ENCODE data around the gene PPARG.
"Not testable (repeated sequence)": the region's sequence is repeated elsewhere in the genome, so short reads cannot be mapped to it uniquely, and the experiment has no call there.

Gene PPARG

DNA sequence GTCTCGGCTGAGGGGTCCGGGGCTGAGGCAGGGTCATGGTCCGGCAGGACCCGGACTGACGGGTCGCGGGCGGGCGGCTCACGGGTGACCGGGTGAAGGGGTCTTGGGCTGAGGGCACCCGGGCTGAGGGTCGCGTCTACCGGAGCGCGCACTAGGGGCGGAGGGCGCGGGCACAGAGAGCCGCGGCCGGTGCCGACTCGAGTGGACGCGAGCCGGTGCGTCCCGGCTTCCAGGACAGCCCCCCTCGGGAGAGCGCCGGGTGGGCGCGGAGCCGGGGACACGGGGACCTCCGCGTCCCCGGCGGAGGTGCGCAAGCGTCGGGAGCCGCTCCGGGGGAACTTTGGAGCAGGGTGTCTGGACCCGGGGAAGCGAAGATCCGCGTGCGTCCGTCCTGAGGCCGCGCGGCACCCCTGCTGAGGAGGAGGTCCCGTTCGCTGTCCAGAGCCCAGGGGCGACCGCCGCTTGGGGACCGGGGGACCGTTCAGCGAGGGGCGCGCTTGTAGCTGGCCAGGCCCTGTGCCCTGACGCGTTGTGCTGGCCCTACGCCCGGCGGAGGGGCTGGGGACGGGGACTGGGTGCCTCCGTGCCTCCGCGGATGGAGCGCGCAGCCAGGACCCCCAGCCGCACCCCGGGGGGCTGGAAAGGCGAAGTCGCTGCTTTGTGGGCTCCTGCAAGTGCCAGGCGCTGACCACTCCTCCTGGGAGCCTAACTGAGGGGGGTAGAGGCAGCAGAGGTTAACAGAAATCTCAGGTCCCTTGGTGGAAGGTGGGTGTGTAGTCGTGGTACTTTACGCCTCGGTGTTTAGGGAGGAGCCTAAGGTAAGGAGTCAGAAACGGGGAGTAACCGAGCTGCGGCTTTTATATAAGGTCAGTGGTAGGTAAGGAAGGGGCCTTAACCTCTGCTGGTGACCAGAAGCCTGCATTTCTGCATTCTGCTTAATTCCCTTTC lies at the start of gene PPARG:
Gene PPARG, plus strand, starts transcription at position 889 of the 948 bp plus-strand sequence. CDS start 90,642 bp downstream, outside the sequence.
- DNase-seq (ENCODE audit: low spot score) = peak; percentile 45

DNA sequence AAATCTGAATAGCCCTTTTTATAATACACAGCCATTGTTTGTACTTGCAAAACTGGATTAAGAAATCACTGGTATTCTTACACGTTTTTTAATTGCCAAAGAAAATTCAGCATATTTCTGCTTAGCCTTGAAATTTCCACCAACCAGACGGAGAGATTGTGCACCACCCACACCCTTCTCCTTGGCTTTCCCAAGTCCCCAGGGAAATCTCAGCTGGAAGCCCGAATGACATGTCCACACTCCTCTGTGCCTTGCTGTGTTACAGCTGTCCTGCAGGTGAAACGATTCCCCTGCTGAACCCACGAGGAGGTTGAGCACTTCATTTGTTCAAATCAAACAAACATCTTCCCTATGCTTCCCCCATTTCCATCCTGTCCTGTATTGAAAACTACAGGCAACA lies 49.6 kb upstream of the PPARG start:
- DNase-seq (ENCODE audit: low spot score) = no peak

DNA sequence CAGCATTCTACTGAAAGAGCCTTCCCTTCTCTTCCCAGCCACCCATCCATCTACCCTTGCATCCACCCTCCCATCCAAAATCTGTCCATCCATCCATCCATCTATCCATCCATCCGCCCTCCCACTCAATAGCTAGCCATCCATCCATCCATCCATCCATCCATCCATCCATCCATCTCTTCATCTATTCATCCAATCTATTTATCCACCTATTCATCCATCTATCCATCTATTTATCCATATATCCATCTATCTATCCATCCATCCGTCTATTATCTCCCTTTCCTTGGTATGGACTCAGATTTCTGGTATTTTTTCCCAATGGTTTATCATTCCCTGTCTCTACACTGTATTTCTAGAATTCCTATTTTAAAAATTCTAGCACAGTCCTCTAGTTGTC lies 46.1 kb upstream of the PPARG start:
- DNase-seq (ENCODE audit: low spot score) = no peak

DNA sequence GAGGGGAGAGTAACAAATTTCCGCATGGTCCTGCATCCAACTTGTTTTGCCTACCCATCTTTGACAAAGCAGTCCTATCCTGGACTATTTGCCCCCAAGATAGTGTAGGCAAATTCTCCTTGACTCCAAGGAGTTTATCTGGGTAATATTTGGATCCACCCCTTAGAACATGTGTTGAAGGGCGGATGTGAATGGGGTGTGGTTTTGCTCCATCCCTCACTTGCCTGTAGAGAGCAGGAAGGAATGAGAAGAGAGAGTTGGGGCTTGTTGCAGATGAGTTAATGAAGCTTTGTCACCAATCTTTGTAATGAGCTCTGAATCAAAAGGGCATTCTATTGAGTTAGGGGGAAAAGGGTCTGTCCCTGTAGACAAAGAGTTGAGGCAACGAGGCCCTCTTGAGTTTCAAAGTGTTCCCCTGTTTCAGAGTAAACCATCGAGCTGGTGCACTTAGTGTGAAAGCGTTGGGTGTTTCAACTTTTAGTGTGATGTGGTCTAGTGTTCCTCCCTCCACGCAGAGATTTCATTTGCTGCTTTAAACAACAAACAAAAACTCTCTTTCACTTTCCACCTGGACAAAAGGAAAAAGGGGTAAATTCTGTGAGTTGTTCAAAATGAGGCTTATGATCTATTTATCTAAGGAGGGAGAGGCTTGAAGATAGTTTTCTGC lies 42.2 kb upstream of the PPARG start:
- DNase-seq (ENCODE audit: low spot score) = no peak

DNA sequence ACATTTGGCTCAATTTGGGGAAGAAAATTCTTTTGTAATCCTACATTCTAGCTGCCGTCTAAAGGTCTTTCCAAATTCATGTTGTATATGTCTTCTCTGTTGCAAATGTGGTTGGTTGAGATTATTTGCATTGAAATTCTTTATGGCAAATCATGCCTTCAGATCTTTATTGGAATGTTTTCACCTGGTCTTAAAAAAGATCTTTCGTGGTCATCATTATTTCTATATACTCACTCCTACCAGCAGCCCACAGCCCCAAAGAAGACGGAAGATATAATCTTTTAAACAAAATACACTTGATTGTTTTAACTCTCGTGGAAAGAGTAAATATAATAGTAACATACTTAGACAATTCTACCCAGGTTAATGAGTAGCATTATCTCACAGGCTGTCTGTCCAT lies 41.5 kb upstream of the PPARG start:
- DNase-seq (ENCODE audit: low spot score) = no peak

DNA sequence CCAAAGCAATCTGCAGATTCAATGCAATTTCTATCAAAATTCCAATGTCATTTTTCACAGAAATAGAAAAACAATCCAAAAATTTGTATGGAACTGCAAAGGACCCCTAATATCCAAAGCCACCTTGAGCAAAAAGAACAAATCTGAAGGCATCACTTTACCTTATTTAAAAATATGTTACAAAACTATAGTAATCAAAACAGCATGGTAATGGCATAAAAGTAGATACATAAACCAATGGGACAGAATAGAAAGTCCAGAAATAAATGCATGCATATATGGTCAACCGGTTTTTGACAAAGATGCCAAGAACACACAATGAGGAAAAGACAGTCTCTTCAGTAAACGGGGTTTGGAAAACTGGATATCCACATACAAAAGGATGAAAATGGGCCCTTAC lies 39.4 kb upstream of the PPARG start:
- no peak for DNase-seq (ENCODE audit: low spot score)

DNA sequence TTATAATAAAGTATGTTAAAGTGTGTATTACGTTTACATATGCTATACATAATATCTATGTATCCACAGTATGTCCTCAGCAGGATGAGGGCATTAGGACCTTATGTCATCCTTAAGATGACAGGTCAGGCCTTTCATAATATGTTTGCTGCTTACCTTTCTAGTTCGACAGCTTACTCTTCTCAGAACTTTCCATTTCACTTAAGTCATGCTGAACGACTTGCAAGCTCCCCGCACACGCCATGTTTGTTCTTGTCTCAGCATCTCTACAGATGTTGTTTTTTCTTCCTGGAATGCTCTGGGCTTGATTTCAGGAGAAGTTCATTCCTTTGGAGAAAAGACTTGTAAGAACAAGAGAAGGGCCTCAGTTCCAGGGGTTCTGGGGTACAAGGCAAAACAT lies 36.0 kb upstream of the PPARG start:
- no peak for DNase-seq (ENCODE audit: low spot score)

DNA sequence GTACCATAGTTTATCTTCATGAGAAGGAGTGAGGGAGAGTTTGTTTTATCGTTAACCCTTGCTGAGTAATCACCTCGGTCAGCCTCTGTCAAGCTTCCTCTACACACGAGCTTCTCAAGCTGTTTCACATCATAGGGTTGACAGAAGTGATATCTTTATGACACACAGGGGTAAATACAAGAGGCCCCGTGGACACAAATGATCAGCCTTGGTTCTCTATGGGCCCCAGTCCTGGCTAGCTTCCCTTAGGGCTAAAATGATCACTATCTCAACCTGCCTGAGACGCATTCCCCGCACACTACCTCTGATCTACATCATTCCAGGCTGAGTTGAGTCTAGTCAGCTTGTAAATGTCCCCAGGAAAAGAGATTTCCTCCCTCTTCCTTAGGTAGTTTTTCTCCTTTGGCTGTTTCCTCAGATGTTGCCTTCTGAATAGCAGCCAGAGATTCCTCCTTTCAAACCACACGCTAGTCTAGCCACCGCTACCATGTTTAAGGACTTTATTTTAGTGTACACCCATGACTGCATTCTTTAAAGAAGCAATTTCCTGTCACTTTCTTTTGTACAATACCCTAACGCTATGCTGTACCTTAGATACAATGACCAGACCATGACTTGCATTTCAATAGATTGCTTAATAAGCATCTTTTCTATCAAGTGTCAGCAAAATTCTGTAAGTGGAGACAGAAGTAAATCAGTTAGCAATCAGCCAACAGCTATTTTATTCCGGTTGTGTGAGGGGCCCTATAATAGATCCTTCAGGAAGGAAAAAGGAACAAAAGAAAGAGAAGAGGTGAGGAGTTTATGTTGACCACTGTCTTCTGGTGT lies 35.1 kb upstream of the PPARG start:
- DNase-seq (ENCODE audit: low spot score) = no peak

DNA sequence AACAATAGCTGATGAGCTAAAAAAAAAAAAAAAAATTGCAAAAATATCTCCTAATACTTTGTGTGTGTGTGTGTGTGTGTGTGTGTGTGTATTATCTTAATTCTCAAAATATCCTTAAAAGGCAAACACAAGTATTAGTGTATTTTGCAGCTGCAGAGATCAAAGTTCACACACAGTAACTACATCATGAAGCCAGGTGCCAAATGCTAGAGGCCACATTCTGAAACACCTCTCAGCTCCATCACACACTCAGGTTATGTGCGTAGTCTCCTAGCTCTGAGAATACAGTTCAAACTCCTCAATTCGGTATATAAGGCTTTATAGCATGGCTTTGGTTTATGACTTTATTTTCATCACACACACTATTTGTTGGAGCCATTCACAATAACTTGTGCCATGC lies 33.5 kb upstream of the PPARG start:
- DNase-seq (ENCODE audit: low spot score) = no peak

DNA sequence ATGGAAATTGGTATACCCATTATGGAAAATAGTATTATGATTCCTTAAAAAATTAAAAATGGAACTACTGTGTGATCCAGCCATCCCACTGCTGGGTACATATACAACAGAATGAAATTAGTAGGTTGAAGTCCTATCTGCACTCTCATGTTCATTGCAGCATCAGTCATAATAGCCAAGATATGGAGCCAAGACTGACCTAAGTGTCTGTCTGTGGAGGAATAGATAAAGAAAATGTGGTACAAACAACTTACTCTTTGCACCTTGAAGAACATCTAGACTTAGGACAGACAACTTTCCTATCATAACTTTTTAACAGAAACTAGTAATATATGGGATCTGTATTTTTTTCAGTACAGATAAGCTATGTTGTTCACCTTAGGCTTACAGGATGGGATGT lies 30.0 kb upstream of the PPARG start:
- no peak for DNase-seq (ENCODE audit: low spot score)

DNA sequence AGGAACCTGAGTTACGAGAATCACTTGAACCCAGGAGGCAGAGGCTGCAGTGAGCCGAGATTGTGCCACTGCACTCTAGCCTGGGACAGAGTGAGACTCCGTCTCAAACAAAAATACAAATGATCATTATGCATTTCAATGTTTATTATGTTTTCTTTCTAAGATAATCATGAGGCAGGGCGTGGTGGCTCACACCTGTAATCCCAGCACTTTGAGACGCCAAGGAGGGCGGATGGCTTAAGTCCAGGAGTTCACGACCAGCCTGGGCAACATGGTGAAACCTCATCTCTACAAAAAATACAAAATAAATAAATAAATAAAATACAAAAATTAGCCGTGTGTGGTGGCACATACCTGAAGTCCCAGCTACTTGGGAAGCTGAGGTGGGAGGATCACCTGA lies 26.7 kb upstream of the PPARG start:
- DNase-seq (ENCODE audit: low spot score) = not testable (repeated sequence)

DNA sequence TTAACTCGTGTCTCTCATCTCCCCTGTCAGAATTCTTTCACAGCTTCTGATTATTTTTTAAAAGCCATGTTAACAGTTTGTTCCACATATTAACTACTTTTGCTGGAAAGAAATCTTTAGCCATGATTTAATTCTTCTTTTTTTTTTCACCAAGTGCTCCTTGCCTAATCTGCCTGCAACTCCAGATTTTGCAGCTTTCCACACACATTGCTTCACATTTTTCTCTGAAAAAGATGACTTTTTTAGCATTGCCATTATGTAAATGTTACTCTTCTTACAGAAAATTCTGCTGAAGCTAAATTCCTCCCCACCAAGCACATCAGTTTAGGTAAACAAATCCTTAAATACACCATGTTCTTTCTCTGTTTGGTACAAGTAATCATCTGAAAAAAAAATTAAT lies 23.4 kb upstream of the PPARG start:
- no peak for DNase-seq (ENCODE audit: low spot score)

DNA sequence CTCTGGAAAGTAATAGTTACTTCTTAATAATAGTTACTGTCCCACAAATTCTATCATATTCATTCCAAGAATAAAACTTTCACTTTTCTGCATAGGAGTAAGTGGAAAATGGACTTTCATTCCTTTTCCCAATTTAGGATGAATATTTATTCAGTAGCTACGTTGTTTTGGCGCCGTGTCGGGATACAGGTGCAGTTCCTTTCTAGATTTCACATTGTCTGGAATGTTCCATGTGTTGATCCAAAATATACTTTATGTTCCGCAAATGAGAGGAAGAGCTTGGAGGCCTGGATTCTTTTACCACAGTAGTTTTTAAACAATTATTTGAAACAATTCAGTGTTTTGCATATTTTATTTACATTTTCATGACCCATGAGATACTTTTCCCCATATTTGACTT lies 22.8 kb upstream of the PPARG start:
- no peak for DNase-seq (ENCODE audit: low spot score)

DNA sequence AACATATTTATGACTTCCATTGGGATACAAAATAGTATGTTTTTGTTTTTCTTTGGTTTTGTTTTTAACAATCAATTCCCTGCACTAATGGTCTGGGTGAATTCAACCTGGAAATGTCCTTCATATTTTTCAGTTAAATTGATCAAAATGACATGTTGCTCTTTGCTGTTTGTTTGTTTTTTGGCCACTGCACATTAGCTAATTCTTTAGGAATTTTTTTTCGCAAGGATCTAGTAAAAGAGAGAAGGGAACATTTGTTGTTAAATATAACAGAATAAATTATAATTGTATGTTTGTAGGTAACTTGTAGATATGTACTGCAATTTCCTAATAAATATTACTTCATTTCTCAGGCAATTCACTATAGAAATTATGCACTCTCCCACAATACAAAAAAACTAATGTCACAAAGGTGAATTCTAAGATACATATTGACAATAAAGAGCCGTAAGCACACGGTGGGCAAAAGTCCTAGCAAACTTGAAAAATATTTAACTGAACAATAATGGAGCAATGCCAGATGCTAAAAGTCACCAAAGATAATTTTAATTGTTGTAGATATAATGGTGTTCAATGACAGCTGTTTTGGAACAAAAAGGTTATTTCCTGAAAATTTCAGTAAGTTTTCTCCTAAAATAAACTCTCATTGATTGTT lies 21.4 kb upstream of the PPARG start:
- no peak for DNase-seq (ENCODE audit: low spot score)

DNA sequence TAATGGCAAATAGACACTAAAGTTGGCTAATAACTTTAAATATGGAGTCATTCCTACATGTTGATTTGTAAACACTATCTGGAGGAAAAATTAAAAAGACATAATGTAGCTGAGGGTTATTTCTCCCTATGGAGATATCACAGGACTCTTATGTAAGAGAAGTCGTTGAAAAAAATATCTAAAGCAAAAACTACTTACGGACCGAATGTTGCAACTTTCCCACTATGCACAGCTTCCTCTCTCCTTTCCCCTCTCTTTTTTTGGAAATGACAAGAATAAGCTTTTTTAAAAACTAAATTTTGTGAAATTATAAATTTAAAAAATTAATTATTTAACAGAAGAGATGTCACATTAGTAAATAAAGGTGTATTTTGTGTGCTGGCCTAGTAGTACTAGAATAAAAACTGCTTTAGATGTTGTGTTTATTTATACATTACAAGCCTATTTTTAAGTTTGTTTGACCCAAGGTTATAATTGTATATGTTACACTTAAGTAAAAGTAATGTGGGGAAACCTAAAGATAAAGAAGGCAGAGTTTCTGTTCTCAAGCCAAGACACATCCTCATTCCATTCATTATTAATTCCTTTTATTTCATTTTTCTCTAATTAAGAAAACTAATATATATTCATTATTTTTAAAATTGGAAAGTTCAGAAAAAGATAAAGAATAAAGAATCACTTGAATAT lies 20.7 kb upstream of the PPARG start:
- no peak for DNase-seq (ENCODE audit: low spot score)

DNA sequence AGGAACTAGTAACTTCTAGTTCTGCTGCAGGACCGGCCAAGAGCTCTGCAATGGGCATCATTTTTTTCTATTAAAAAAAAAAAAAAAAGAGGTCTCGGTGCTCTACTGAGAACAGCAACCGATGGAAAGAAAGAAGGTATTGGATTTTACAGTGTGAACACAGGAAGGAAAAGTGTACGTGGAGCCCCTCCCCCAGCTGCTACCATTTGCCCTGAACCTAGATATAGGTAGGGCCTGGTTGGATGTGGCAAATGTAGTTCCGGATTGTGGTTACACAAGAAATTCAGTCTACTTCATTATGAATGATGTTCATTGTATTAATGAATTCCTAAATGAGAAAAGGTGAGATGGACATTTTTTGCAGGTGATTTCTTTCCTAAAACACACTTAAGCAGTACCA lies 17.9 kb upstream of the PPARG start:
- DNase-seq (ENCODE audit: low spot score) = no peak

DNA sequence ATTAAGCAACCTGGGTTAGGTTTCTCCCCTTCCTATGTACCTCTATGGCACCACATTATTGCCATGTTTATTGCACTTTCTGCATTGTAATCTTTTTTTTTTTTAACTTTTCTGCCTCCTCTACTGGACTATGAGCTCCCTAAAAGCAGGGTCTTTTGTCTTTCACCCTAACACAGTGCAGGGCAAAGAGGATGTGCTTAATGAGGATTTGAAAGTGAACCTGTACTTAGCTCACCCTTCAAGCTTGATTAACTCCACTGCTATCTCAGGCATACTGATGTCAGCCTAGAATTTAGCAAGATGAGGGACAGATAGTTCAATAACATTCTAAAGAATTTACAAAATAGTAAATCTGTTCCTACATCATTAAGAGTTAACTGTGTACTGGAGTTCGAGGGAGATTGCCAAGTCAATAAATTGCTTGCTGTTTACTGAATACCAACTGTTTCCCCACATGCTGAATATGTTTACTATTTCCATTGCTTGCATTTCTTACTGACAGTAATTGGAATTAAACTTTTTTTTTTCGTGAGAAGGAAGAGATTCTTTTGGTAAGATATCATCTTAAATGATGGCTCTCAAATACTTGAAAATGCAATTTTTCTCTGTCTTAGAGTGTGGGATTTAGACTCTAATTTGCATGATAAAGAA lies 15.7 kb upstream of the PPARG start:
- no peak for DNase-seq (ENCODE audit: low spot score)

DNA sequence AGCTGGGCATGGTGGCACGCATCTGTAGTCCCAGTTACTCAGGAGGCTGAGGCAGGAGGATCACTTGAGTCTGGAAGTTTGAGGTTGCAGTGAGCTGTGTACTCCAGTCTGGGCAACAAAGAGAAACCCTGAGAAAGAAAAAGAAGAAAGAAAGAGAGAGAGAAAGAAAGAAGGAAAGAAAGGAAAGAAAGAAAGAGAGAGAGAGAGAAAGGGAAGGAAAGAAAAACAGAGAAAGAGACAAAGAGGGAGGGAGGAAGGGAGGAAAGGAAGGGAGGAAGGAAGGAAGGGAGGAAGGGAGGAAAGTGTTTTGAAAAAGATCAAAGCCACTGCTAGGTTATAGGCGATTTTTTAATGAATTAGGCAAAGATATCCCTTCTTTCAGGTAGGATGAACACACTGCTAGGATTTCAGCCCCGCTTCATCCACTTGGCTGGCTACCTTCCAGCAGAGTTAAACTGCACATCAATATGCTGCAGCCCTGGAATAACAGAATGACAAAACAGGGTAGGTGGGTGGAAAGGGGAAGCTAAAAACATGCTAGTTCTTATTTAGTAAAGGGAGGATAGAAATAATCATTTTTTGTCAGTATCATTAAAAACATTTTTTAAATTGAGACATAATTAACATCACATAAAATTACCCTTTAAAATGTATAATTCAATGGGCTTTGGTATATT lies 12.8 kb upstream of the PPARG start:
- DNase-seq (ENCODE audit: low spot score) = no peak

DNA sequence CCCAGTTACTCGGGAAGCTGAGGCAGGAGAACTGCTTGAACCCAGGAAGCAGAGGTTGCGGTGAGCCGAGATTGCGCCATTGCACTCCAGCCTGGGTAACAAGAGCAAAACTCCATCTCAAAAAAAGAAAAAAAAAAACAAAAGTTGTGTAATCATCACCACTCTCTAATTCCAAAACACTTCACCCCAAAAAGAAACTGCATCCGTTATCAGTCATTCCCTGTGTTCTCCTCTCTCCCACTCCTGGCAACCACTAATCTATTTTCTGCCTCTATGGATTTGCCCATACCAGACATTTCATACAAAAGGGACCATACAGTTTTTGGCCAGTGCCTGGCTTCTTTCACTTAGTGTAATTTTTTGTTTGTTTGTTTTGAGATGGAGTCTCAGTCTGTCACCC lies 12.0 kb upstream of the PPARG start:
- DNase-seq (ENCODE audit: low spot score) = not testable (repeated sequence)

DNA sequence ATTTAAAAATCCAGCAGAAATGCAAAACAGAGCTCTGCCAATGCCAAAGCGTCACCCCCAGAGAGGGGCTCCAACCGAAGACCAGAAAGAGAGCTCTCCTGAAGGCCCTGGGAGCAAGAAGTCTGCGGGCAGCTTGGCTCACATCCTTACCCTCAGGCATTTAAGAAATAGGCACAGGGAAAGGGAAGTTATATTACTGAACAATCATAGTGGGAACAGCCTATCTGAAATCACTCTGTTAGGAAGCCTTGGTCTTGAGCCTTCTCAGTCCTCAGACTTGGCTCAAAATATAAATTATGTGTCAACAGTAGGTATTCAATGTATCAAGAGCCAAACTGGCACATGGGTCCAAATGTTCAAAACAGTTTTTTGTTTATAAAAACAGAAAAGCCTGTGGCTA lies 10.3 kb upstream of the PPARG start:
- DNase-seq (ENCODE audit: low spot score) = no peak

Measured in hepatic stellate cell (primary cell).